GM19023 (cell line): ENCODE results near the gene RABEP1.

Source experiments
- ATAC-seq: cut with Tn5 transposase; IDR thresholded peaks from one replicate; pipeline ENCODE4 v1.9.1; 2021; ENCODE audit warnings: mild to moderate bottlenecking, moderate library complexity; ENCODE audit not compliant: unreplicated experiment

Gene RABEP1

DNA sequence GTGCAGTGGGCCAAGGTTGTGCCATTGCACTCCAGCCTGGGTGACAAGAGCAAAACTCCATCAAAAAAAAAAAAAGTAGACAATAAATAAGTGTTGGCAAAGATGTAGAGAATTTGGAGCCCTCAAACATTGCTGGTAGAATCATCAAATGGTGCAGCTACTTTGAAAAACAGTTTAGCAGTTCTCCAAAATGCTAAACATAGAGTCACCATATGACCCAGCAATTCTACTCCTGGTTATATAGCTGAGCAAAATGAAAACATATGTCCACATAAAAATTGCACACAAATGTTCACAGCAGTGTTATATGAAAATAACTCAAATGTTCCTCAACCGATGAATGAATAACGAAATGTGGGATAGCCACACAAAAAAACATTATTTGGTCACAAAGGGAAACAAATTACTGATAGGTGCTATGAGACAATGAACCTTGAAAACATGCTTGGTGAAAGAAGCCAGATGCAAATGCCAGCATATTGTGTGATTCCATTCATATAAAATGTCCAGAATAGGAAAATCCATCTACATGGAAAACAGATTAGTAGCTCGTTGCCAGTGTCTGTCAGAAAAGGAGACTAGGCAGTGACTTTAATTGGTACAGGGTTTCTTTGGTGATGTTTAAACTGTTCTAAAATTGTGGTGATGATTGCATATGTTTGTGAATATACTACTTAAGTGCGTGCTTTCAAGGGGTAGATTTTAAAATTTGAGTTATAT, 12.7 kb upstream of the RABEP1 start:
- no peak for ATAC-seq

DNA sequence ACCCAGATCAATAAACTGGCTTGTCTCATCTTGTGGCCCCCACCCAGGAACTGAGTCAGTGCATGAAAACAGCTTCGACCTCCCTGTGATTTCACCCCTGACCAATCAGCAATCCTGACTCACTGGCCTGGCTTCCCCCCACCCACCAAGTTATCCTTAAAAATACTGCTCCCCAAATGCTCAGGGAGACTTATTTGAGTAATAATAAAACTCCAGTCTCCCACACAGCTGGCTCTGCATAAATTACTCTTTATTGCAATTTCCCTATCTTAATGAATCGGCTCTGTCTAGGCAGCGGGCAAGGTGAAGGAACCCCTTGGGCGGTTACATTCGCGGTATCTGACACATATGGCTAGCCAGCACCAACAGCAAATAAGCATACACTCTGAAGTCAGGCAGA, 9.8 kb upstream of the RABEP1 start:
- ATAC-seq = no peak

DNA sequence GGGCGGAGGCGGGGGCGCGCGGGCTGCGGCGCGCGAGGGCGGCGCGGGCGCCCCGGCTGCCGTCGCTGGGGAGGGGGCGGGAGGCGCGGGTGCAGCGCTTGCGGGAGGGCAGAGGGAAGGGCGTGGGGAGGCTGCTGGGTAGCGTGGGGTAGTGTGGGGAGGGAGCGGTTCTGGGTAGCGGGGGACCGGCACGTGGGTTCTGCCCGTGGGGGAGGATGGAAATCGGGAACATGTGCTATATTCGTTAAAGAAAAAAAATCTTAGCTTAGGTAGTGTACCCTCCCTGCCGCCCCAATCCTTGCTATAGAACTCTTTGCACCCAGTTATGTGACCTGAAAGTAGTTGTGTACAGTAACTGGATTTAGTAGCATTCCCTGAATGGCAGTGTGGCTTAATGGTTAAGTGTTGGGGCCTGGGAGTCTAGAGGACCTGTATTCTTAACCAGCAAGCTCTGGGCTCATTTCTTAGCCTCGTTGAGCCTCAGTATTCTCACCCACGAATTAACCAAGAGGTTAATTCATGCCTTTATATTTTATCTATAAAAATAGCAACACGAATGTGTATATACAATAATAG, 646 bp downstream of the RABEP1 start:
- ATAC-seq = no peak

DNA sequence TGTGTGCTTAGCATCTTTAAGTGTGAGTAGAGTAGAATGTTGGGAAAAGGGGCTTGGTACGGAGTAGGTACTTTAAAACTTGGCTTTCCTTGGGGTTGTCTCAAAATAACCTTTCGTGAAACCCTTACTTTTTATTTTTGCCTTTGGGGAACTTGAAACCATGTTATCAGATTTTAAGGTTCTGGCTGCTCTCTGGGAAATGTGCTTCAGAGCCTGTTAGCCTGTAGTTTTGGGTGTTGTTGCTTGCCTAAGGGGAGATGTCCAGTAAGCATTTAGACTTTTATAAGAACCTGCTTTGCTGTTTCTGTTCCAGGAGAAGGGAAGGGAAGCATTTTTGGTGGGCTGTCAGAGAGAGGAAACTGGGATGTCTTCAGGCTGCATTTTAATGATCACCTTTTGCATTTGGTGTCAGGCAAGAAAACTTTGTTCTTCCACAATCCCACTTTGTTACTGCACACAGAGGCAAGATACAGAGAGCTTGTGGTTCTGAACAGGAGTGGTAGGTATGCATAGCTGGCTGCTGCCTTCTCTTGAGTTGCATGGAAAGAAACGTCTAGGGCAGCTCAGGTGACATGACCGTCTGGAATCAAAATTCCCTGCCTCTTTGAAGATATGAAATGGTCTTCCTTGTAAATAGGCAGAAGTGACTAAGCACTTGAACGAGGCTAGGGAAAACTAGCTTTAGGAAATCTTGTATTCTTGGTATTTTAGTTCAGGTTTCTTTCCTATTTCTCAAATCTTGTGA, 1.7 kb downstream of the RABEP1 start:
- ATAC-seq = no peak

DNA sequence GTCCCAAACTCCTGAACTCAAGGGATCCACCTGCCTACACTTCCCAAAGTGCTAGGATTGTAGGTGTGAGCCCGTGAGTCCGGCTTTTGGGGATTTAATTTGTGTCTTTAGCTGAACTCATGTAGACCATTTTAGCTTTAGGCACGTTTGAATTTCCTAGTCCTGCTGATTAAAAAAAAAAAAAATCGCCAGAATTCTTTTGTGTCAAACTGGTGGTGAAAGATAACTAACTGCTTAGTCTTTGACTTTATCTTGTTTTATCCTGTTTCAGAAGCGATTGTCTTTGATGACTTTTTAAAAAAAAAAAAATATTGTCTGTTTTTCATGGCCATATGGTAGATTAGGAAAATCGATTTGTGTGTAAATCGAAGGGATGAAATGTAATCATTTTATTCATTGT, 2.6 kb downstream of the RABEP1 start:
- ATAC-seq = no peak

DNA sequence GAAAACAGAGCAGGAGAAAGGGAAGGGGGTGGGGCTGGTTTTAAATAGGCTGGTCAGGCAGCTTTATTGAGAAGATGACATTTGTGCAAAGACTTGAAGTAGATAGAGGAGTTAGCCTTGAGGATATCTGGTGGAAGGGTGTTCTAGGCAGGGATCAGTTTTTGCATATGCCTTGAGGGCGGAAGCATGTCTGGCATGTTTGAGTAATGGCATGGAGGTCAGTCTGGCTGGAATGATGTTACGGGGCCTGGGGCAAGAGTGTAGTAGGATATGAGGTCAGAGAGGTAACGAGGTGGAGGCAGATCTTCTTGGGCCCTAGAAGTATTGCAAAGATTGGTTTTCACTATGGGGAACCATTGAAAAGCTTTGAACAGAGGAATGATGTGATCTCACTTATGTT, 4.8 kb downstream of the RABEP1 start:
- no peak for ATAC-seq

DNA sequence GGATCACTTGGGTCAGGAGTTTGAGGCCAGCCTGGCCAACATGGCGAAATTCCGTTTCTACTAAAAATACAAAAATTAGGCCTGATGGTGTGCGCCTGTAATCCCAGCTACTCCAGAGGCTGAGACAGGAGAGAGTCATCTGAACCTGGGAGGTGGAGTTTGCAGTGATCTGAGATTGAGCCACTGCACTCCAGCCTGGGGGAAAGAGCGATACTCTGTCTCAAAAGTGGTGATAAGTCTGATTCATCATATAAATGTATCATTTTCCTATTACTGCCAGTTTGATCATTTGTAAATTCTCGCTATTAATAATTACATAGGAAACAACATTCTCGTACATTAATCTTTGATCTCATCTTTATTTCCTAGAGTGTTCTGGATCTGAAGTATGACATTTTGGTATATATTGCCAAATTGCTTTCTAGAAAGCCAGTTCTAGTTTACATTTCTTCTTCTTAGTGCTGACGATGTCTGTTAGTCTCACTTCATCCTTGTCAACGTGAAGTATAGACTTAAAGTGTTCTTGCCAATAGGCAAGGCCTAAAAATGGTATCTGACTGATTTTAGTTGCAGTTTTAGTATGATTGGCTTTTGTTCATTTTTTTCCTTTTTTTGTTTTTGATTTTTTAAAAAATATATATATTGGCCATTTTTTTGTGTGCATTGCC, 9.7 kb downstream of the RABEP1 start:
- ATAC-seq = no peak

DNA sequence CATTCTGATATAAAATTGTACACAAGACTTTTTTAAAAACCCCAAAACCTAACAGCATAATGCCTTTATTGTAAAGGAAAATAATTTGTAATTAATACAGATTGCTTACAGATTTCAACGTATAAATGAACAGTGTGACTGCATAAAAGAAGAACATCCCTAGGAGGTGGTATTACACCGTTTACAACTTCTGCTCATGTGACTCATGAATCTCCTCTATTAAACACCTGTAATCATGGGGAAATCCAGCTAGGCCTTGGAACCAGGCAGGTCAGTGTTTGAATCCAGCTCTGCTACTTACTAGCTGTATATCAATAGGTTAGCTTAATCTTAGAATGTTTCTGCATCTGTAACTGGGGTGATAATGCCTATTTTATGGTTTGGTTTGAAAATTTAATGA, 15.2 kb downstream of the RABEP1 start:
- no peak for ATAC-seq

DNA sequence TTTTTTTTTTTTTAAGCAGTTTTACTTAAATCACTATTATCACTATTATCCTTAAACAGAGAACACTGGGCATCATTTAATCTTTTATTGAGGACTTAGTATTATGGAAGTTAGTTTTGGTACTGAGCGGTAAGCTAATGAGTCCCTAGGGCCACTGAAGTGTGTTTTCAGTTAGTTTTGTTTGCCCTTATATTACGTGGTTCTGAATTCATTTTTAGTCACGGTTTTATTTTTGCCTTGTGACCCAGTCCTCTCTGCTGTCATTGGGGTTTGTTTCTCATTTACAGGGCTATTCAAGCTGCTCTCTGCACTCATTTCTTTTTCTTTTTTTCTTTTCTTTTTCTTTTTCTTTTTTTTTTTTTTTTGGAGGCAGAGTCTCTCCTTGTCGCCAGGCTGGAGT, 17.3 kb downstream of the RABEP1 start:
- ATAC-seq = no peak

DNA sequence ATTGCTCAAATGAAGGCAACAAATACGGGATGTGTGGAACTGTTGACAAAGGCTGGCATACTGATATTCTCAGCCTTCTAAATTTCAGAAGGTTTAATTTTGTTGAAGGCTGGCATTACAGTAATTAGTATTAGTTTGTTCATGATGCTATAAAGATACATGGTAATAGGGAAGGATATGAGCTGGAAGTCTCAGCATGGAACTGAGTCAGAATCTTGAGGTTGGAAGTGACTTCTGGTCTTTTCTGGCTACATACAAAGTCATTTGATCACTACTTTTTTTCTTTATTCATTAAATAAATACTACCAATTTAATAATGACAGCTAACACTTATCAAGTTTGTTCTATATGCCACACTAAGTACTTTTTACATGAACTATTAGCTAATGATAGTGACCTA, 22.6 kb downstream of the RABEP1 start:
- ATAC-seq = no peak

DNA sequence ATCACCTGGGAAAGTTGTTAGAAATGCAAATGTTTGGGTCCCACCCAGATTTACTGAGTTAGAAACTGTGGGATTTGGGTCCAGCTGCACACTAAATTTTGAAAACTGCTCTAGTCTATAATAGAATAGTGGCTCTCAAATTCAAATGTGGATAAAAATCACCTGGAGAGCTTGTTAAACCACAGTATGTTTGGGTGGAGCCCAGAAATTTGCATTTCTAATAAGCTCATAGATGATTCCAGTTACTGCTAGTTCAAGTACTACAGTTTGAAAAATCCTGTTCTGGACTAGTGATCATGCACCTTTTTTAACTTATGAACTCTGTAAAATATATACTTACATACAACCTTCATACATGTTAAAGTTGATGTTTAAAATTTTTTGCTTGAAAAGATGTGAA, 27.8 kb downstream of the RABEP1 start:
- ATAC-seq = no peak

DNA sequence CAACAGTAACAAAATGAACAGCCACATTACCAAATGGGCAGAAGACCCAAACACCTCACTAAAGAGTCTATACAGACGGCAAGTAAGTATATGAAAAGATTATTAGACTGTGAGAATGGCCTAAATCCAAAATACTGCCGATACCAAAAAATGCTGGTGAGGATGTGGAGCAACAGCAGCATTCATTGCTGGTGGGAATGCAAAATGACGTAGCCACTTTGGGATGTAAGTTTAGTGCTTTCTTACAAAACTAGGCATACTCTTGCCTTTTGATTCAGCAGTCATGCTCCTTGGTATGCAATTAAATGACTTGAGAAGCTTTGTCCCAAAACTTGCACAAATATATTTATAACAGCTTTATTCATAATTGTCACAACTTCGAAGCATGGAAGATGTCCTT, 43.8 kb downstream of the RABEP1 start:
- ATAC-seq = no peak

DNA sequence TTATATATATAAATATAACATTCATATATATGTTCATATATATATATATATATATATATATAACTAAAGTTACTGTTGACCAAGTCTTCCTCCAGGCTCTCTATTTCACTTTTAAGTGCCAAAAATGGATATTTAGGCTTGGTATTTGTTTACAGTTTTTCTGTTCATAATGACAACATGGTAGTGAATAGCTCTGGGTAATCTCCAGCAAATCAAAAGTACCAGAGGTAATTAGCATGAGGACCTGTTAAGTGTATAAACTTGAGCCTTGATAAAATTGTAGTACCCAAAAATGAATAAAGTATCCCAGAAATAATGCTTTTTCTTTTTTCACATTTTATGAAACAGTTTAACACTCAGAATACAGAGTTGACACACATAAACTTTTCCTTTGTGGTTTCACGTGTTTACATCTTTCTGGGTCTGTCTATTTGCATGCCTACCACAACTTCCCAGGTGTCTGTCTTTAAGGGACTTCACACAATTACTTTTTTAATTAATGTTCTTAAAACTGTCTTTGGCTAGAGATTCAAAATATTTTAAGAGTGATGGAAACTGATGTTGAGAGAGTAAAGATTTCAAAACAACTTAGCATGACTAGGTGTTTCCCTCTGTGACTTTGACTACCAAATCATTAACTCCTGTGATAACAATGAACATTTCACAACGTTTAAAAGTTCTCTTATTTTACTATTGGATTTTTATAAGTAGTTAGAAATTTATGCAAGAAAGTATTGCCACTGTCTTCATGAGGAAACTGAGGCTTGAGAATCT, 47.9 kb downstream of the RABEP1 start:
- ATAC-seq = no peak

DNA sequence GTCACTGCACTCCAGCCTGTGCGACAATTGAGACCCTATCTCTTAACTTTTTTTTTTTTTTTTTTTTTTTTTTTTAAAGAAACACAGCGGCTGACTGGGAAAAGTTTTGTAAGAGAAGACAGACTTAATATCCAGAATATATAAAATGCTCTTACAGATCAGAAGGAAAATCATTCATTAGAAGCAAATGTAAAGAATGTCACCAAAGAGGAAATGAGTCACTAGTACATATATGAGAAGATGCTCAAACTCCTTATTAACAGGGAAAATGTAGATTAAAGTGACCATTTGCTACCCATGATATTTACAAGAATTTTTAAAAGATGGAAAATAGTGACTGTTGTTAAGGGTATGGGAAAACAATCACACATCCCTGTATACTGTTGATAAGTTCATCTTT, 48.9 kb downstream of the RABEP1 start:
- ATAC-seq = no peak

DNA sequence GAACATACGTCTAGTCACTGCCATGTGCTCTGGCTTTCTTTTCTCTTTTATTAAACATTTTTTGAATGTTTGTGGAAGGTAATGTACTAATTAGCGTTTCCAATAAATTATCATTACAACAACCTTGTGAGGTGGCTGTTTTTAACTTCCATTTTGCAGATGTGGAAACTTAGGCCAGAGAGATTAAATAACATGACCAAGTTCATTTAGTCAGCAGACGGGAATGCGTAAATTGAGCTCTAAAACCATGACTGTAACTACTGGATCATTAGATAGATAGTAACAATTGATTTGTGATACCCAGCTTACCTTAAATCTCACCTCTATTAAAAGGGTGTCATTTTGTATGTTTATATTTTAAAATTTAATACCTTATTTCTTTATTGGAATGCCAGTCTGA, 49.4 kb downstream of the RABEP1 start:
- no peak for ATAC-seq

DNA sequence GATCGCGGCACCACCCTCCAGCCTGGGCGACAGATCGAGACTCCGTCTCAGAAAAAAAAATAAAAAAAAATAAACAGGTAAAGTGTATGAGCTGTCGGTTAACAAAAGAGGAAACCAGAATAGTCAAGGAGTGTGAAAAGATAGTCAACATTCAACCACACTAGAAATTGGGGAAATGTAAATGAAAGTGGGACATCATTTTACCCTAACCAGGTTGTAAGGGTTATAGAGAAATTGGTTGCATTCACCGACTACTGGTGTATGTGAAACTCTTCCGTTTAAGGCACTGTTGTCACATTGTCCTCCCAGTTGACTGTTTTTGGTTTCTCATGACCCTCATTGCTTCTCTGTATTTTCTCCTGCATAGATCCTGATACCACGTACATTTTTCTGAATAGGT, 62.8 kb downstream of the RABEP1 start:
- ATAC-seq = no peak

DNA sequence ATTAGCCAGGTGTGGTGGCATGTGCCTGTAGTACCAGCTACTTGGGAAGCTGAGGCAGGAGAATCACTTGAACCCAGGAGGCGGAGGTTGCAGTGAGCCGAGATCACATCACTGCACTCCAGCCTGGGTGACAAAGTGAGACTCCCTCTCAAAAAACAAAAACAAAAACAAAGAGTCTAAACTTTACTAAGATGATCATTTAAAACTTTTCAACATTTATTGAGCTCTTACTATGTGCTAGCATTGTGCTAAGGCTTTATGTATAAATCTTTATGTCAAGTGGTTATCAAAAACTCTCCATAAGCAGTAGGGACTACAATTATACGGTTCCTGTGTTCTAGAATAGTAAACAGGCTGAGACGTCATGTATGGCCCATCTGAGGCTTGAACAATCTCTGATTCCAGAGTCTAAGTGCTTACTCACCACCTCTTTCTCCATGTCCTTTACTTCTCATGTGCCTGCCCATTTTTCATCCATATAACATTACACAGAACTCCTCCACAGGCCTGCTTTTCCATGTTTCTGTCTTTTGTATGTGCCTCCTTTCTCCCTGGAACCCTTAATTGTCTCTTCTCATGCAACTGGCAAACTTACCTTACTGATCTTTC, 70.7 kb downstream of the RABEP1 start:
- ATAC-seq = no peak

DNA sequence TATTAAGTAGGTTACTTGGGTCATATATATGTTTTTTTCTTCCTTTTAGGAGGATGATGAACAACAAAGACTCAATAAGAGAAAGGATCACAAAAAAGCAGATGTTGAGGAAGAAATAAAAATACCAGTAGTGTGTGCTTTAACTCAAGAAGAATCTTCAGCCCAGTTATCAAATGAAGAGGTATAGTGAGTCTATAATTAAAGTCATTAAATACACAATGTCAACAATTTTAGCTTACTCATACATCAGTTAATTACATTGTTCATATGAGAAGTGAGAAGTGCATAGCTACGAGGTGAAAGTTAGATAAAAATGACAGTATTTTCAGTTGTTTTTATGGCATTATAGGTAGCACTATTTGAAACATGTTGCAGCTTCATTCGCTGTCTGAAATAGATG, 72.2 kb downstream of the RABEP1 start:
- no peak for ATAC-seq

DNA sequence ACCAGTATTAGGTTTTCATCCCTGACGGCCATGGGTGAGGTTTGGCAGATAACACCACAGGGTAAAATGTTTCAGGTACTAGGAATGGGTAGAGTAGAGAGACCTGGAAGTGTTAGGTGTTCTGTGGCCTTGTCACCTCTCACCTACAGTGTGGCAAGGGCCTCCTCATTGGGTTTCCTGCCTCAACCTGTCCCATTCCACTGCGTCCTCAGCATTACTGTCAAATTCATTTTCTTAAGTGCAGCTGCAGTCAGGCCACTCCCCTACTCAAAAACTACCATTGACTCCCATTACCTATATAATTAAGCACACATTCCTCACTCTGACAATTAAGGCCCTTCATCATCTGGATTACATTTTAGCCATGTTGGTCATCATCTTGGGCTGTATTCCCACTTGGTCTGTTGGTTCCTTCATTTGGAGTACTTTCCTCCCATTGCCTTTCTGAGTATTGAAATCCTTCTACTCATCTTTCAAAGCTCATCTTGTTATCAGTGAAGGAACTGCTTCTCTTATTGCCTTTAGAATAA, 72.9 kb downstream of the RABEP1 start:
- ATAC-seq = no peak

DNA sequence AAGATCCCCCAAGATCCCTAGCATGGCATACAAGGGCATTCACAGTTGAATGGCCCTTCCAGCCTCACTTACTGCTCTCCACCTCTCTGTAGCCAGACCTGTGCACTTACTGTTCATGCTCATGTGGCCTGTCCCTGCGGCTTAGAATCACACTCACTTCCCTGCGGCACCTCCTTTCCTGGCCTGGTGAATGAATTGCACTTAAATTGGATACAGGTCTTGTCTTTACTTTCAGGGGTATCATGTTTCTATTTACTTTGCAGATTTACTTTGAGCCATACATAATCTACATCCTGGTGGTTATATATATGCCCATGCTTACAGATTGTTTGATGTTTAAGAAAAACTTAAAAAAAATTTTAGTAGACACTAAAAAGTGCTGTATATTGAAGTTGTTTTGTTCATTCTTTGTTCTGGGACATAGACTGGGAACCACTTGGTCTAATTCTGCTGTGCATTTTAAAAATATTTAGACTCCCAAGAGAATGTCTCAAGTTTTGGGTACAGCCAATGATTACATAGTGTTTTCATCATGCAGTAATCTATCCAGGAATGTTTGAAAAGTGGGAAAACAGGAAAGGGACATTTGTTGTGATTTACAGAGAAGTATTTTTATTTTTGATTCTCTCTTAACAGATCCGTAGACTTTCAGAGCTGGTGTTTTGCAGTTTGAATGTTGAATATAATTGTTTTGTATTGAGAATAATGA, 73.5 kb downstream of the RABEP1 start:
- no peak for ATAC-seq
